Natural killer cell (primary cell): ENCODE results near the gene APBA1. TPM values are rescaled to one million over a fixed set of nuclear protein-coding genes. Genes with fewer than 3 reads are reported as not detected.

Source experiments
- ATAC-seq, 3 donors: fragments of 150-1000 bp in 2 of 3; fragments of 200-7000 bp in 1 of 3; cut with Tn5 transposase; 1 replicate in 1 of 3; 2 replicates in 2 of 3; pipeline ENCODE4 v1.10.0; 2021; ENCODE audit warnings: mild to moderate bottlenecking in 2 of 3, moderate library complexity in 2 of 3
- DNase-seq, 2 donors: peaks; one replicate each; pipeline versions ENCODE4 v3.0.0 to v3.0.0-alpha.2; 2013 to 2021; ENCODE audit warnings: mixed read lengths in 1 of 2
- H3K27ac ChIP-seq: one replicate; pipeline ENCODE4 v1.5.1; 2013; ENCODE audit warnings: mild to moderate bottlenecking, low read length
- H3K27me3 ChIP-seq: one replicate; pipeline ENCODE4 v1.6.1; 2013; ENCODE audit warnings: low read length; ENCODE audit not compliant: control insufficient read depth, insufficient read depth
- H3K36me3 ChIP-seq: one replicate; pipeline ENCODE4 v1.6.1; 2013; ENCODE audit warnings: low read length; ENCODE audit not compliant: control insufficient read depth, insufficient read depth
- H3K4me1 ChIP-seq: one replicate; pipeline ENCODE4 v1.6.1; 2013; ENCODE audit warnings: low read length; ENCODE audit not compliant: control insufficient read depth, insufficient read depth
- H3K4me3 ChIP-seq: one replicate; pipeline ENCODE4 v1.5.1; 2013; ENCODE audit warnings: low read length
- H3K9me3 ChIP-seq: one replicate; pipeline ENCODE4 v1.6.1; 2013; ENCODE audit warnings: low read length; ENCODE audit not compliant: control insufficient read depth, insufficient read depth
- H3K27ac Mint-ChIP-seq, 2 donors: one replicate each; pipeline ENCODE4 v1.8.0; 2022; ENCODE audit warnings: mild to moderate bottlenecking in 2 of 2, mixed read lengths in 2 of 2, moderate library complexity in 1 of 2
- H3K27me3 Mint-ChIP-seq, 2 donors: one replicate each; pipeline ENCODE4 v1.8.0; 2022; ENCODE audit warnings: low read depth in 2 of 2, mixed read lengths in 2 of 2
- H3K36me3 Mint-ChIP-seq: one replicate; pipeline ENCODE4 v1.8.0; 2022; ENCODE audit warnings: mixed read lengths
- H3K4me1 Mint-ChIP-seq, 2 donors: one replicate each; pipeline ENCODE4 v1.8.0; 2022; ENCODE audit warnings: mixed read lengths in 2 of 2
- H3K4me3 Mint-ChIP-seq: one replicate; pipeline ENCODE4 v1.8.0; 2022; ENCODE audit warnings: mild to moderate bottlenecking, moderate library complexity, mixed read lengths
- H3K9me3 Mint-ChIP-seq, 2 donors: one replicate each; pipeline ENCODE4 v1.8.0; 2022; ENCODE audit warnings: mixed read lengths in 2 of 2
- WGBS: methylation state at CpG from one replicate; pipeline ENCODE4 v1.1.7; 2013; ENCODE audit warnings: missing lambda C conversion rate; ENCODE audit not compliant: insufficient coverage; 5-methylcytosine and 5-hydroxymethylcytosine counted together
- intact Hi-C: fragments of 100-400 bp; cut with micrococcal nuclease; formaldehyde crosslinking; loops from one replicate; pipeline ENCODE4 v1.14.2; 2022
- total RNA-seq, 4 donors: library from RNA; stranded (reverse); fragments of 120-200 nt in 1 of 4; gene quantifications; one replicate each; pipeline versions ENCODE4 v1.2.3 to v1.2.4, GENCODE V29; 2013 to 2022
- TF ChIP-seq, protein P1 (sequence below): fragments of 200-600 bp; IDR thresholded peaks from one replicate; pipeline ENCODE4 v1.8.0; 2022; ENCODE audit warnings: antibody characterized with exemption

APBA1 gene
- total RNA-seq, 3 donors from 2014 or later (not counting 1 experiment from before 2014, with no cell fraction given) = 0.11 to 0.31 (median 0.13) TPM

DNA sequence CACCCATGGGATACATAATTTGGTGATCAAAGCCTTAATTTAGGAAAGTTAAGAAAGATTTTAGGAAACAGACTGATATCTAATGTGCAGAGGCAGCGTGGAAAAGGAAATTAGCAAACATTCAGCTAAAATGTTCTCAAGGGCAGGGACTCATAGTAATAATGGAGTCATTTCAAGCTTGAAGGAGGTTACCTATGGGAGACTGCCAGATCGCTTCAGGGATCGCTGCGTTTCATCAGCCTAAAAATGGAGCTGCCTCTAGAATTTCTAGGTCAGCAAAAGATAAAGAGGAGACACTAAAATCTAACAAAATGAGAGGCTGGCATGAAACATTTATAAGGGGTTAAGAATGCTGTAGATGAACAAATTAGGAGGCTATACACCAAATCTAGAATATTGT, 115.5 kb downstream of the APBA1 start:
- Mint-ChIP-seq H3K4me3 (no peak overlapping the region), H3K27me3 (peaks cover 0 to 19% of the 10 kb centered on the region in 2 donors), H3K27ac (no peak overlapping the region), H3K4me1 (no peaks in the 10 kb centered on the region), H3K9me3 (no peaks in the 10 kb centered on the region), H3K36me3 (no peaks in the 10 kb centered on the region)
- TF ChIP-seq, protein P1, sequence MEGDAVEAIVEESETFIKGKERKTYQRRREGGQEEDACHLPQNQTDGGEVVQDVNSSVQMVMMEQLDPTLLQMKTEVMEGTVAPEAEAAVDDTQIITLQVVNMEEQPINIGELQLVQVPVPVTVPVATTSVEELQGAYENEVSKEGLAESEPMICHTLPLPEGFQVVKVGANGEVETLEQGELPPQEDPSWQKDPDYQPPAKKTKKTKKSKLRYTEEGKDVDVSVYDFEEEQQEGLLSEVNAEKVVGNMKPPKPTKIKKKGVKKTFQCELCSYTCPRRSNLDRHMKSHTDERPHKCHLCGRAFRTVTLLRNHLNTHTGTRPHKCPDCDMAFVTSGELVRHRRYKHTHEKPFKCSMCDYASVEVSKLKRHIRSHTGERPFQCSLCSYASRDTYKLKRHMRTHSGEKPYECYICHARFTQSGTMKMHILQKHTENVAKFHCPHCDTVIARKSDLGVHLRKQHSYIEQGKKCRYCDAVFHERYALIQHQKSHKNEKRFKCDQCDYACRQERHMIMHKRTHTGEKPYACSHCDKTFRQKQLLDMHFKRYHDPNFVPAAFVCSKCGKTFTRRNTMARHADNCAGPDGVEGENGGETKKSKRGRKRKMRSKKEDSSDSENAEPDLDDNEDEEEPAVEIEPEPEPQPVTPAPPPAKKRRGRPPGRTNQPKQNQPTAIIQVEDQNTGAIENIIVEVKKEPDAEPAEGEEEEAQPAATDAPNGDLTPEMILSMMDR = no peak
- DNase-seq = no peak
- ATAC-seq = no peak
- 87% methylated on average over 4 of the region's 4 CpGs for WGBS
- no peaks in the 10 kb centered on the region for H3K9me3 ChIP-seq
- no peak overlapping the region for H3K27ac ChIP-seq
- intact Hi-C loops = no loop called here
- no peaks in the 10 kb centered on the region for H3K4me1 ChIP-seq
- no peaks in the 10 kb centered on the region for H3K36me3 ChIP-seq
- H3K27me3 ChIP-seq = no peaks in the 10 kb centered on the region
- no peak overlapping the region for H3K4me3 ChIP-seq

DNA sequence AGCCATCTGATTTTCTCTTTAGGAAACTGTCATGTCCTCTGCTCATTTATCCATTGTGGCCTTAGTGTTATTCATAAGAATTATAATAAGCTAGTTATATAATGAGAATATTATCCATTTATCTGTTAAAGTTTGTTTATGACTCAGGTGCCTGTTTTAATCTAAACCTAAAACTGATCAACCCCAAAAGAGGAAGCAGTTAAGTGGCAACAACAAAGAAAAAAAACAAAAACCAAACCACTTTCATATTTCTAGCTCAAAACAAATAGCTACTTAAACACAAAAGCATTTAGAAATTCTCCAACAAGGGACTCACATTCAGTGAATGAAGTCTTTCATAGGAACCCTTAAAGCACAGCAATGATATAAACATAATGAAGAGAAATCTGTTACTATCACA, 116.4 kb downstream of the APBA1 start:
- Mint-ChIP-seq H3K4me1 (no peaks in the 10 kb centered on the region), H3K36me3 (no peaks in the 10 kb centered on the region), H3K27me3 (peaks cover 0 to 21% of the 10 kb centered on the region in 2 donors), H3K4me3 (no peak overlapping the region), H3K9me3 (no peaks in the 10 kb centered on the region), H3K27ac (no peak overlapping the region)
- Histone ChIP-seq H3K9me3 (no peaks in the 10 kb centered on the region), H3K27ac (no peak overlapping the region), H3K4me3 (no peak overlapping the region), H3K4me1 (no peaks in the 10 kb centered on the region), H3K36me3 (no peaks in the 10 kb centered on the region), H3K27me3 (no peaks in the 10 kb centered on the region)
- ATAC-seq = no peak
- intact Hi-C loops = no loop called here
- no peak for DNase-seq
- TF ChIP-seq, protein P1 = no peak

DNA sequence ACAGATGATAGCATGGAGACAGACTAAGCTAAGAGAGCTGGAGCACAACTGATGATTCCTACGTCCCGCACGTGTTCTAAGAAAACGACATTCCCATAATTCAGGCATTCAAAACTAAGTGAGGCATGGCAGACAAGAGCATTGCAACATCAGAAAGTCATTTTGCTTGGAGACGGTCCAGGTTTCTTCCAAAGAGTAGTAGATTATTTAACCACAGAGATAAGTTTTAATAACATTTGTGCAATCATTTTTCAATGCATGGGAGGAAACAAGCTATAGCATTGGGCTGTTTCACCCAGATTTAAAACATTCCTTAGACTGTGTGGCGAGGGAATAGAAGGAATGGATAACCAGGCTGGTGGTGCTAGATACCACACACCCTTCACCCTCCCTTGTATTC, 117.2 kb downstream of the APBA1 start:
- Histone ChIP-seq H3K4me3 (no peak overlapping the region), H3K9me3 (no peaks in the 10 kb centered on the region), H3K4me1 (no peaks in the 10 kb centered on the region), H3K27me3 (no peaks in the 10 kb centered on the region), H3K27ac (no peak overlapping the region), H3K36me3 (no peaks in the 10 kb centered on the region)
- intact Hi-C loops = no loop called here
- Mint-ChIP-seq H3K27ac (no peak overlapping the region), H3K4me3 (no peak overlapping the region), H3K4me1 (no peaks in the 10 kb centered on the region), H3K36me3 (no peaks in the 10 kb centered on the region), H3K9me3 (no peaks in the 10 kb centered on the region), H3K27me3 (peaks cover 0 to 30% of the 10 kb centered on the region in 2 donors)
- ATAC-seq (no peak), DNase-seq (no peak)
- TF ChIP-seq, protein P1 = no peak
- WGBS = 96% methylated on average over 5 of the region's 6 CpGs
